LNCaP clone FGC (cell line): ENCODE results near the gene SEMA3F.

Experiments
- DNase-seq: peaks from one replicate; pipeline ENCODE4 v3.0.0-alpha.2; 2011; ENCODE audit warnings: low read depth
- H3K4me3 ChIP-seq: 2 replicates; pipeline ENCODE4 v1.5.1; 2011; ENCODE audit warnings: mild to moderate bottlenecking, low read depth, low read length, control low read depth
- CTCF ChIP-seq: IDR thresholded peaks from 2 replicates; pipeline ENCODE4 v1.5.1; 2012; ENCODE audit warnings: mild to moderate bottlenecking; ENCODE audit not compliant: control insufficient read depth, insufficient read depth; ENCODE audit errors: extremely low read depth

SEMA3F gene

DNA sequence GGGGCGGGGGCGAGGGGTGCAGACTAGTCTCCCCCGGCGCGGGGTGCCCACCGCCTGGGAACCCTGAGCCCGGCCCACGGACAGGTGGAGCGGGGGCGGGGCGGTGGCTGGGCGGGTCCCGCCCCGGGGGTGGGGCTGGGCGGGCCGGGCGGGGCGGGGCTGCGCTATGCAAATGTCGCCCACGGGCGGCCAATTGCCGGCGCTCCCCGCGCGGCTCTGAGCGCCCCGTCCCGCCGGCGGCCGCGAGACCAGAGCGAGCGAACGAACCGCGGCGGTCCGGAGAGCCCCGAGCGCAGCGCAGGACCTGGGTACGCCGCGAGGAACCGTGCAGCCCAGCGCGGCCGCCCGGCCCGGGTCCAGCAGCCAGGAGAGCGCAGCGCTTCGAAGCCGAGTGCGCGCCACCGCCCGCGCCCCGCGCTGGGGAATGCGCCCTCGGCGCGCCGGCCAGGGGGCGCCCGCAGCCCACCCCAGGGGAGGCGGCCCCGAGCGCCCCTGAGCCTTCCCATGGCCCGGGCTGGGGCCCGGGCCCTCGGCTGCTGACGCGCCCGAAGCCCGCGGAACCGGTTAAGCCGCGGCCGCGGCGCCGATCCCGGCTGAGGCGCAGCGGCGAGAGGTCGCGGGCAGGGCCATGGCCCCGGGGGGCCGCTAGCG lies at the start of gene SEMA3F:
Gene SEMA3F (plus strand): TSS at position 485 of the 651 bp plus-strand sequence. CDS start 4,299 bp downstream, outside the sequence.
- peak; percentile 29; the same call in 1 of the 2 replicates for TF ChIP-seq CTCF
- peak within 1 kb of the TSS; percentile 62 for H3K4me3 ChIP-seq
- peak; percentile 27 for DNase-seq

GRCh38 chr3:50111757-50112156 lies 43.4 kb upstream of the SEMA3F start:
- TF ChIP-seq CTCF: no peak
- no peak overlapping the region for H3K4me3 ChIP-seq
- no peak for DNase-seq

- no peak overlapping the region for H3K4me3 ChIP-seq
- no peak for TF ChIP-seq CTCF
- DNase-seq: no peak
Measured at GRCh38 chr3:50112462-50112861, 42.7 kb upstream of the SEMA3F start.

DNA sequence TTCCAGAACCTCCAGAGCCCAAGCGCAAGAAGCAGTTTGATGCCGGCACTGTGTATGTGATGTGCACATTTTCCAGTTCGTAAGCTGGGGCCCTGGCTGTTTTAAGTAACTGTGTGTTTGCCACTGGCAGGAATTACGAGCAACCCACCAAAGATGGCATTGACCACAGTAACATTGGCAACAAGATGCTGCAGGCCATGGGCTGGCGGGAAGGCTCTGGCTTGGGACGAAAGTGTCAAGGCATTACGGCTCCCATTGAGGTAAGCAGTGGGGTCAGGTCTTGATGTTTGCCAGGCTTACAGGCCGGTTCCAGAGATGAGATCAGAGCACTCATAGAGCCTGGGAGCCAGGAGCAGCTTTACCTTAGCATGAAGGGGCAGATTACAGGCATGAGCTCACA lies 38.0 kb upstream of the SEMA3F start:
- no peak for TF ChIP-seq CTCF
- DNase-seq: no peak
- no peak overlapping the region for H3K4me3 ChIP-seq

- TF ChIP-seq CTCF: no peak
- no peak for DNase-seq
- no peak overlapping the region for H3K4me3 ChIP-seq
Measured at GRCh38 chr3:50118237-50118636, 36.9 kb upstream of the SEMA3F start.

DNA sequence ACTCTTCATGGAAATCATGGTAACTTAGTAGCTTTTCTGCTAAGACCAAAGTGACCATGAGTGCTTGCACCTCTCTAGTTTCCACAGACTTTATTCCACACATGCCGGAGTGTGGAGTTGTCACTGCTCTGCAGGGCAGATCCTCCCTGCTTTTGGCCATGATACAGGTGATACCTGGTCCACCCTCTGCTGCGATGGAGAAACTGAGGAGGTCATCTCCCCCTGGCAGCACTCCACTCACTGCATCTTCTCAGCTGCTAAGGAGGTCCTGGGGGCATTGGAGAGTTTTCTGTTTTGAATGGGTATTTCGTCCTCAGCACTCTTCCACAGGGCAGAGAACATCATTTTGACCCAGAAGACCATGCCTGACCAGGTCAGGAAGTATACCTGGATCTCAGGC lies 35.3 kb upstream of the SEMA3F start:
- TF ChIP-seq CTCF: no peak
- H3K4me3 ChIP-seq: no peak overlapping the region
- DNase-seq: no peak
